NCI-H146 treated with DMSO at 0.1 percent for 48 hours (cell line): ENCODE data around the gene LDLRAD3.

Experiments
- DNase-seq: peaks from one replicate; lab custom pipeline; 2025; ENCODE audit not compliant: unreplicated experiment; lab: John Stamatoyannopoulos, UW

LDLRAD3 gene

DNA sequence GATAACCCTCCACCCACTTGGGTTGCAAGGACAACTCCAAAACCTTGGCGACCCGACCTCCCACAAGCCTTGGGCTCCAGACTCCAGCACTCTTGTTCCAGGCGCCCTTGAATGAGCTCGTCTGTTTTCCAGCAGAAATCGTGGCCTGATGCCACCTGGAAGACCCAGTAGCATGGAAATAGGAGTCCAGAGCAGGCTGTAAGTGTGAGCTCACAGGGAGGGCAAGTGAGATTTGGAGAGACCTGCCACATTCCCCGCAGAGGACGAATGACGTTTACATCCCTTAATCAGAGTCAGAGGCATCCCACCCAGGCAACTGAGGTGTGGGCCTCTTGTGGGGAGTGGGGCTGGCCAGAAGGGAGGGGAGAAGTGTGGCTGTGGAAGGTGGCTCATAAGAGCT is 71.9 kb downstream of the LDLRAD3 start:
- DNase-seq, result no peak

DNA sequence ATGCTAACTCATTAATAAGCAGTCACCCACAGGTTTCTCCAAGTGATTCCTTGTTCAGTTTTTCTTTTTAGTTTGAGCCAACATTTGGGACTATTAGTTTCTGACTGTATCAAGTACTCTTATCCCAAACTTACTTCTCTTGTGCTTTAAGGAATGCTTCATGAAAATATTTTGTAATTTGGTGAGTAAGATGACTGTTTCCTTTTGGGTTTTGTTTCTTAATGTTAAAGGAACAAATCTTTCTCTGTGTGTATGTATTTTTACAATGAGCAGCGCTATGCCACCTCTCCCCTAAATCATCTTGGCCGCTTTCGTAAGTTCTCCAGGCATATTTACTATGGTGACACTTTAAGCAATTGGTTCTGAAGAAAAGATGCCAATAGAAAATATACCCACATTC is 72.4 kb downstream of the LDLRAD3 start:
- no peak for DNase-seq

DNA sequence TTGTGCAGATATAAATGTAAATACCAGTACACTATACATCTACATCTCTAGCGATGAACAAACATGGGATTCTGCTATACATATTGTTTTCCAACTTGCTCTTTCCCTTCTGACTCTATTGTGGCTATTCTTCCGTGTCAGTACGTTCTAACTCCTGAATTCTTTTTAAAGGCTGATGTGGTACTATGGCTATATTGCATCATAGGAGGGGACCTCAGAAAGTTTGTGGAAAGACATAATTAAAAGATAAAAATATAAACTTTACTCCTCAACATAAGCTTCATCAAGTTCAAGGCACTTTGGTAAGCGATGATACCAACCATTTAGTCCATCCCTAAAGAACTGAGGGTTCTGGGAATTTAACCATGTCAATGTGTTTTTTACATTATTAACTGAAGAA is 72.8 kb downstream of the LDLRAD3 start:
- no peak for DNase-seq

DNA sequence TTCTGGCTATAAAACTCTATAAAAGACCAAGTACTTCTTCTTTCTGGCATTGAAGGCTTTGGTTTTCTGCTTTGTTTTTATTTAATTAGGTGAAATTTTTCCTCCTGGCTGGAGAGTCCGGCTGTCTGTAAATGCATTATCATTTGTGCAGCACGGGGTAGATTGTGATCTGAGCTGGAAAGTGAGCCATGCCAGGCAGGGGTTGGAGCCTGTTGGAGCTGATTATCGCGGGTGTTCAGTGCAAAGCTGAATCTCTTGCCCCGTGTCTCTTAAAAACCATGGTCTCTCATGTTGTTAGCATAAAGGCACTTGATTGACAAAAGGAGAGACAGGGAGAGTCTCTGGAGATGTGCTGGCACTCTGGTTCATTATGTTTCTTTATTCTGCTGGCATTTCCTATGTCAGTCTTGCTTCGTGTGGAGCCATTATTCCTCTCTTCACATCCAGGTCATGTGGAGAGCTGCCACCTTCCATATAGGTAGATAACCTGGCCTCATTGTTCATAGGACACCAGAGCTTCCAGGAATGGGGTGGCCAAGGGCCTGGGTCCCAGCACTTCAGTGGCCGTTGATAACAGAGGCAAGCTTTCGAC is 75.2 kb downstream of the LDLRAD3 start:
- no peak for DNase-seq

DNA sequence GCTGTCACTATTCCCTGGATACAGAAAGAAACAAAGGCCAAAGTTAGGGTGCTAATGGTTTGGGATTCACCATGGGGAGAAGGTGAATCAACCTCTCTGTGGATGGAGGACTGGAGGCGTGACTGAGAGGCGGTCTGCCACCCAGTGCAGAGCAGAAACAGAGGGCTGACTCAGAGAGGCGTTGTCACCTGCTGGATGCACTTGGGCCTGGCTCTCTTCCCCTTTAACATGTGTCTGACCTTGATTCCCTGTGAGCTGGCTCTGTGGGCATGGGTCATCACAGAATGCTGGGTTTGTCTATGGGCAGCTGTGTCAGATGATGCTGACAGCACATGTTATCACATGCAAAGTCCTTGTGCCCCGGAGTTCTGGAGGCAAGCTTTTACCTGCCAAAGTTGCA is 75.9 kb downstream of the LDLRAD3 start:
- DNase-seq, result no peak

DNA sequence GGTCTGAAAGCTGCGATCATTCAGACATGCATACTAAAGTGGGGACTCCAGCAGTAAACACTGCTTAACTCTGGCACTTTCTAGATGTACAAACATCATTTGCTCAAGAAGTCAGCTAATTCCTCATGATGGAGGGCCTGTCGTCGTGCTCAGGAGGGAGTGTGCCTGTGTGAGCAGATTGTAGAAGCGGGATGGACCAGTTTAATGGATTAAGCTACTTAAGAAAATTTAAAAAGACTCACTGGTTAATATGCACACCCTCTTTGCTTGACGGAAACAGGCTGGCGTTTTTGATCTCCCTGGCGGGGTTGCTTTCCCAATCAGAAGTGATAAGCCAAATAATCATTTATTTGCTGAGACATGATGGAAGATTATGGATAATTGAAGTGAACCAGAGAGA is 79.0 kb downstream of the LDLRAD3 start:
- no peak for DNase-seq

DNA sequence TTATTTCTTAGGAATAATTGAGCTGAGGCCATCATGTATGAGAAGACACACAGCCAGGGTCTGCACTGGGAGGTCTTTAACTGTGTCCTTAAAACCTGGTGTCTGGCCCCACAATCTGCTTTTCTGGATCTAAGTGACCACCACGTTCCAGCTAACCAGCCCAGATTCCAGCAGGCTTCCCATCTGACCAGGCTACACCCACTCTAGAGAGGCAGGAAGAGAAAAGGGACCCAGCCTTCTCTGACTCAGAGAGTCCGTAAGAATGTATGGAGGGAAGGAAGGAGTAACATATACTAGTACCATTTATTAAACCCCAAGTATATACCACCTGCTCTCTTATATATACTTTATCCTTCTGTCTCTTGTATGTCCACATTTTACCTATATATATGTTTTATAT is 80.1 kb downstream of the LDLRAD3 start:
- DNase-seq, result no peak

DNA sequence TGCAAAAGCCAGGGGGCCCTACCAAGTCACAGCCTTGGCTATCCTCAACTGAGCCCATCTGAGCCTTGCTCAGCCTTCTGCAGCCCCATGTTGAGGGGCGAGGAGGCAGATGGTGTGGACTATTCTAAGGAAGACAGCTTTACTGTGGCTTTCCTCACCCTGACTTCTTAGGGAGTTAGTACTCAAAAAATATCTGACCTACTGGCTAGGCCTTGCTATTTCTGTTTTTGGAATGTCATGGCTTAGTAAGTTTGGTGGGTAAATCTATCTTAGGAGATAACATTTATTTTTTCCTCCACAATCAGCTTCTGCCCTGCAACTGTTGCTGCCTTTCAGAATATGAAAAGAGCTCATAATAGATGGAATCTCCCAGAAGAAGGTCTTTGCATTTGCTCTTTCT is 80.9 kb downstream of the LDLRAD3 start:
- DNase-seq, result no peak

DNA sequence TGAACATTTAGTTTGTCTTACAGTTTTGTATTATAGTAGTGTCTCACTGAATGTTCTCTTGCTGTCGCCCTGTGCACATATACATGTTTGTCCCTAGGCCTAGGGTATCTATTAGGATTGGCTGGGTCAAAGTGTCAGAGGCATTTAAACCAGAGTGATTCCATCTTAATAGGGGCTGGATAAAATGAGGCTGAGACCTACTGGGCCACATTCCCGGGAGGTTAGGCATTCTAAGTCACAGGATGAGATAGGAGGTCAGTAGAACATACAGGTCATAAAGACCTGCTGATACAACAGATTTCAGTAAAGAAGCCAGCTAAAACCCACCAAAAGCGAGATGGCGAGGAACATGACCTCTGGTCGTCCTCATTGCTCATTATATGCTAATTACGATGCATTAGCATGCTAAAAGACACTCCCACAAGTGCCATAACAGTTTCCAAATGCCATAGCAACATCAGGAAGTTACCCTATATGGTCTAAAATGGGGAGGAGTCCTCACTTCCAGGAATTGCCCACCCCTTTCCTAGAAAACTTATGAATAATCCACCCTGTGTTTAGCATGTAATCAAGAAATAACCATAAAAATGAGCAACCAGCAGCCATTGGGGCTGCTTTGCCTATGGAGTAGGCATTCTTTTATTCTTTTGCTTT is 82.6 kb downstream of the LDLRAD3 start:
- DNase-seq, result no peak

DNA sequence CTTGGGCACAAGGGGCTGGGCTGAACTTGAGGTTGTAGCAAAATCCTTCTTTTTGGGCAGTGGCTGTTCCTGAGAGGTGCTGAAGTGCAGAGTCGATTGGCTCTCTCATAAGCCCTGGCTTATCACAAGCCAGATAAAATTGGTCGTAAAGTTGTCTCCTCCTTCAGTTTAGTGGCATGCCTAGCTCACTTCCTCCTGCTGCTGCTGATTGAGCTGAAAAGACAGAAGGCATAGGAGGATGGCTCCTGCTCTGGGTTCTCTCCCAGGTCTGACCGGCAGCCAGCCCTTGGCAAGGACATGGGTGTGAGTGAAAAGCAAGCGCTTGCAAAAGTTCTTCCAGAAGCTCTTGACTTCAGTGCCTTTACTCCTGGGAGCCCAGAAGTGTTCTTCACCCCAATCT is 83.9 kb downstream of the LDLRAD3 start:
- DNase-seq, result no peak

DNA sequence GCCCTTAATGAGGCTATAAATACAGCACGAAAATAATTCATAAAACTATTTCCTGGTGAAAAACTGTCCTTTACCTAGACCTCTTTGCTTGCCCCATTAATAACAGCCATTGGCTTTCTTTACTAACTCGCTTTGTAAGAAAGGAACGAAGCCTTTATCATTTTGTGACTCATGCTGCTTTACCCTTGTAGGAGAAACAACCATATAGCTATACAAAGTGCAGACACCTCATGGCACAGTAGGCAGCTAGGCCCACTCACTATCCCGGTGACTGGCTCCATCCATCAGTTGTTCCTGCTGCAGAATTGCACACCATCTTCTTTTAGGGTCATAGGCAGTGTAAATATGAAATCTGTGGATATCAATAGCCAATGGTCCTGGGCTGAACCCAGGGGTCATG is 85.8 kb downstream of the LDLRAD3 start:
- no peak for DNase-seq

DNA sequence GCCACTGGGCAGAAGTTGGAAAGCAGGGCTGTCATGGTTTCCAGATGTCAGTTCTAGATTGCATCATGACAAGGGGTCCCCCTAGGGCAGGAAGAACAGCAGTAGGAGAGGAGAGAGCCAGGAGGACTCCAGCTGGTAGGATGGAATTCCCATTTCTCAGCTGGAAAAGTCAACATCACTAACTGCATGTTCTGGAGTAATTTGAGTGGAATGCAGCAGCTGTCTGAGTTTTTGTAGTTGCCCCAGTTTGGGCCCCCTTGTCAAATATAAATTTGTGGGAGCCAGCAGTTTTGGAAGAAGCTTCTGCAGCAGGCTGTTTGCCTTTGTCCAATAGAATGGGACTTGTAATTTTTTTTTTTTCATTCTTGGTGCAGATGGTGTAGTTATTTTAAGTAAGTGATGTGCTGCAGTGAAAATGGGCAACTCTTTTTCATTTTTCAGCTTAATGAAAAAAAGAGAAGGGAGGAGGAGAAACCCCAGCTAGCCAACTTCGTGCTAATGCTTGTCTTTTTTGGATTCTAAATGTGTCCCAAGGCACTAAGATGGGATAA is 86.9 kb downstream of the LDLRAD3 start:
- no peak for DNase-seq

DNA sequence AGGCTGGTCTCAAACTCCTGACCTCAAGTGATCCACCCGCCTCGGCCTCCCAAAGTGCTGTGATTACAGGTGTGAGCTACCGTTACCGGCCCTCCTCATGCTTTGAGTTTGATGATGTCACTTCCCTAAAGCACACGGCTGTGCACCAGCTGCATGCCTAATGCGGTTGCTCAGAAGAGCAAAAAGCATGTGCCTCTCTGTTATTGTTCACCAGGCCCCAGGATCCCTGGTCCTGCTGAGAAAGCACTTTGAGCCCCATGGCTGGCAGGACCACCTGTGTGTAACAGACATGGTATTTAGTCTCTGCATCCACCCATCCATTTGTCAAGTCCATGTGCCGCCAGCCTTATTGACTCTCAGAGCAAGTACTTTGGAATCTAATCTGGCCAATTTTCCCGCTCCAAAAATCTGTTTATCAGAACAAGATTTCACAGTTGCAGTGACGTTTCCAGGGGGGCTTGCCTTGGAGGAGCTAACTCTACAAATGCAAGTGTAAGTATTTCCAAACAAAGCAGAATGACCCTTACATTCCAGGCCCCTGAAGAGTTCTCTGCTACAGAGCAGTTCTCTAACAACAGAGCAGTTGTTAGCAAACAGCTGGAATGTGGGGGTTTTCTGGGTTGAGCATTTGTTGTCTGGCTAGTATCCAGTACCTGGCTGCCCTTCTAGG is 89.4 kb downstream of the LDLRAD3 start:
- no peak for DNase-seq

DNA sequence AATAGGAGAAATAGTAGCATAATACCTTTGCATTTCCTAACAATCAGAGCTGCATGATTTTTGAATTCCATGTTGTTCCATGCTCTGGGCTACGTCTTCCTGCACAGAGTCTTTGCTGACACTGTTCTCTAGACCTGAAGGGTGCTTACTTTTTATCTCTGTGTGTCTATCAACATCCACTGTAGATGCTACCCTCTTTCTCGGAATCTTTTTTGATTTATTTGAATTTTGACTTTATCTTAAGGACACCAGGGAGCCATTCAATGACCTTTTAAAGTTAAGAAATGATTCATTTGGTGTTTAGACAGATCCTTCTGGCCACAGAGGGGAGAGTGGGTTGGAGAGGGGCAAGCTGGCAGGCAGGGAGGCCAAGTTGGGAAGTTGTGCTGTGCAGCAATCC is 90.1 kb downstream of the LDLRAD3 start:
- no peak for DNase-seq

DNA sequence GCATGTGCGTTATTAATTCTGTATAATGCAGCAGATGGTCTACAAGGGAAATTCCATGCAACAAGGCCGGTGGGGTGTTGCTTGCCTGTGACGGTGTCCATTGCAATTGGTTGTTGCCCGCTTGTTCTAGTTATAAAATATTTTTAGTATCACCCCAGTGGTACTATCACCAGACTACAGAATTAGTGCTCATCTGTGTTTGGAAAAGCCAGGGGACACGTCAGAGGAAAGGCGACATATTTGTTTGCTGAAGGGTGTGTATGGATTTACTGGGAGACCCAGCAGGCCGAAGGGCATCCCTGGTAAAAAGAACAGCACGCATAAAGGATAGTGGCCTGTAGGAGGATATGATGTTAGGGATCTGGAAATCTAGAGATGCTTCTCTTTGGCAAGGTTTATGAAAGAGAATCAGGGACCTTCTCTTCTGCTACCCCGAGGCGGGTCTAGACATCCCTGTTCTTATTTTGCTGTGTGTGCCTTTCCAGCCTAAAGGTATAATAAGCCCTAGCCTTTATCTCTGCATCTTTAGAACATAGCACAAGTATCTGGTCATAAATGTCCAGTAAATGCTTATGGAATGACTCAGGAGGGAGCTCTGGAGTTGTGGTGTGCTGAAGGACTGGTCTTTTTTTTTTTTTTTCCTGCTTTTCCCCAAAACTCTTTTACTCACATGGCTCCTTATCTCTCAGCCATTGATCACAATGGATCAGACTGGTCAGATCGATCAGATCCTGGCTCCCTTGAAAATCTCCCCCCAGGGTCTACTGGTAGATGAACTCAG is 90.9 kb downstream of the LDLRAD3 start:
- no peak for DNase-seq

DNA sequence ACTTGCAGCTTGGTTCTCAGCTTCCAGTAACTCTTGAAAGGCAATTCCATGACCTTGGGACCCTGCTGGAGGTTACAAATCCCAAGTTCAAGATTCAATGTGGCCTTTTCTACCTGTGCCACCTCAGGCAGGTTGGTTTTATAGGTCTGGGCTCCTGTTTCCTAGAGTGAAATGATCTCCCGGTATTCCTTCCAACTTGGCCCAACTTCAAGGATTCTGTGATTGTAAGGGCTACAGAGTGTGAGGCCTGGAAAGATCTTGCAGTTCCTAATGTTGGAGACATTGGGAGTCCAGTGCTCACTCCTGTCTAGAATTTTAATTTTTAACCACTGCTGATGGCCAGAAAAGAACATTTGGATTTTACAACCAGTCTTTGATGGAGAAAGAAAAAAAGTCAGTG is 91.6 kb downstream of the LDLRAD3 start:
- DNase-seq, result no peak

DNA sequence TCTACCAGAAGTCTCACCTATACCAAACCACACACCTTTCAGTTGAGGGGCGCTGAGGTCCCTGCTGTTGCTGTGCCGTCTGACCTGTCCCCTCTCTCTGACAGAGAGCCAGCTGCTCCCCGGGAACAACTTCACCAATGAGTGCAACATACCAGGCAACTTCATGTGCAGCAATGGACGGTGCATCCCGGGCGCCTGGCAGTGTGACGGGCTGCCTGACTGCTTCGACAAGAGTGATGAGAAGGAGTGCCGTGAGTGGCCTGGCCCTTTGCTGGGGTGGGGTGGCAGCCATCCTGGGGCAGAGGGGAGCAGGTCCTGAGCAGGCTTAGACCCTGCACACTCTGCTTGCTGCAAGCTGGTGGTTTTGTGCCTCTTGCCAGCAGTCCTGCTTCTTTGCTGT is 92.1 kb downstream of the LDLRAD3 start:
- no peak for DNase-seq

DNA sequence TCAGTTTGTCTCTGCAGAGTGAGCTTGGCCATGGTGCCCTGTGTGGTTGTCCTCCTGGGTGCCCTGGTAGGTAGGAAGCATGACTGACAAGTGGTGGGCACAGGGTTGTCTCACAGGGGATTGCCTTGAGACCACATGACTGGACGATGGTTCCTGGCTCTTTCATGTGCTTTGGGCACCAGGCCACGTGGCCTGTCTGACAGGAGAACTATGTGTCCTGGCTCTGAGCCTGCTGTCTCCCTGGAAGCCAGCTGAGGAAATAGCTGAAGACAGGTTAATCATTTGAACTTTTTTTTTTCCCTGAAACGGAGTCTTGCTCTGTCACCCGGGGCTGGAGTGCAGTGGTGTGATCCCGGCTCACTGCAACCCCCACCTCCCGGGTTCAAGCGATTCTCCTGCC is 93.2 kb downstream of the LDLRAD3 start:
- DNase-seq, result no peak

DNA sequence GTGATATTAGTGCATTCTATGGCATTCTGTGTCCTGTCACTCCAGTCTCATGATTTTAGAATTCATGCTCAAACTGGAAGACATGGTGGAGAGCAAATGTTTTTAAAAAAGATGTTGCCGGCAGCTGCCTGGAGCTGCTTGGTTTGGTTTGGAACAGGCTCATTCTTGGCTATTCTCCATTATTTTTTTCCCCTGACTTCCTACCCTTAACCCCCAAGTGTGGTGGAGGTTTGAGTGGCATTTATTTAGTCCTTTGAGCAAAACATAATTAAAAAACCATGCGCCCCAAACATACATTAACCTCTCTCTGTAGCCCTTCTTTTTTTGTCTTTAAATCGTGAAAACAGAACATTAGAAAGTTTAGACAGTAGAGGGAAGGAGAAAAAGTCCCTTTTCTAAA is 94.7 kb downstream of the LDLRAD3 start:
- no peak for DNase-seq

DNA sequence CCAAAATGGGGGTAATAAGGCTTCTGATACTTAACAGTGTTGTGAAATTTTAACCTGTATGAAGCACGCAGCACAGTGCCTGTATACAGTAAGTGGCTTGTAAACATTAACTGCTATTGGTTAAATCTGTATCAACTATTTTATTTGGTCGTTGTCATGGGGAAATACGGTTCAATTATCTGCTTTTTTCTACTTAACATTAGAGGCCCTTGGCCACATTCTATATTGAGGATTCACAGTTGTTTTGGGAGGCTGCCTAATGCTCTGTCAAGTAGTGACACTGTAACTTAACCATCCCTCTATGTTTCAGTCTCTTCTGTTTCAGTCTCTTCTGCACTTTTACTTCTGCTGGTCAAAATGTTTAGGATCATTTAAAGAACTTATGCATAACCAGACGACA is 95.6 kb downstream of the LDLRAD3 start:
- no peak for DNase-seq

DNA sequence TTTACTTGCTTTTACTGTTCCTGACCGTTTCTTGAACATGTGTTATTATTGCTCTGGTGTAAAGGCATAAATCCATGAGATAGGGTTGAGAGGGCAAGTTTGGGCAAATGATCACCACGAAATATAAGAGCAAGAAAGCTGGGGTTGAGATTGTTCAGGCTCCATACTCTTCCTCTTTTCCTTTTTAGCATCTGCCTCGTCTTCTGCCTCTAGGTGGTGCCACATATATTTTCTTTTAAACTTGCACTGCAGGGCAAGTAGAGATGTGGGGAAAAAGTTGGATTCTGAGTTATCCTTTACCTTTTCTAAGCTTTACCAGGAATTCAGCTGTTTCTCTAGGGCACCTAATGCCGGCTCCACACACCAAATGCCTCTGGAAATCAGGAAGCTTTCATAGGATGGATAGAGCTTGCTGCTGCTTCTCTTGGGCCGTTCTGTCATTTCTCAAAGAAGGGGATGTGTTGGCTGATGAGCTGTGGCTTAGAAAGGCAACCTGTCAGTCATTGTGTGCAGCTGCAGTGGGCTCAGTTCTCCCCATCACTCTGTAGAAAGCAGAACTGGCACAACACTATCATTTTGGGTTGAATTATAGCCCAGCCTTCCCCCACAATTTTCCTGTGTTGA is 98.2 kb downstream of the LDLRAD3 start:
- DNase-seq, result no peak
